Colon (tissue), 2 donors: Measurements from ENCODE around the gene PSG7.
"Not testable (repeated sequence)": the region's sequence is repeated elsewhere in the genome, so short reads cannot be mapped to it uniquely, and the experiment has no call there.

Source experiments
- FAIRE-seq: peaks from 2 replicates; lab custom pipeline; 2012; peaks lifted over from hg19 to GRCh38; lab: Jason Lieb, UNC
- donor health status: control.
- donor health status: control.

The PSG7 gene

GRCh38 chr19:42913516-42913915, 23.5 kb downstream of the PSG7 start:
- not testable (repeated sequence) for FAIRE-seq

DNA sequence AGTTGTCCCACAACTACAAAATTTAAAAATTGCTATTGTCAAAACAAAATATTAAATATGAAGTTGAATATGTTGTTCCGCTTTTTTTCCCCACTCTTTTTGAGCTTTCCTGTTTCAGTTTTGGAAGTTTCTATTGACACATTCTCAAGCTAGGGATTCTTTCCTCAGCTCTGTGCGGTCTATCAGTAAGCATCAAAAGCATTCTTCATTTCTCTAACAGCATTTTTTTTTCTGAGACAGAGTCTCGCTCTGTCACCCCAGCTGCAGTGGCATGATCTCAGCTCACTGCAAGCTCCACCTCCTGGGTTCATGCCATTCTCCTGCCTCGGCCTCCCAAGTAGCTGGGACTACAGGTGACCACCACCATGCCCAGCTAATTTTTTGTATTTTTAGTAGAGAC, 24.1 kb downstream of the PSG7 start:
- FAIRE-seq, result not testable (repeated sequence)

- not testable (repeated sequence) for FAIRE-seq
These were observed 25.3 kb downstream of the PSG7 start for GRCh38 chr19:42911731-42912130.

DNA sequence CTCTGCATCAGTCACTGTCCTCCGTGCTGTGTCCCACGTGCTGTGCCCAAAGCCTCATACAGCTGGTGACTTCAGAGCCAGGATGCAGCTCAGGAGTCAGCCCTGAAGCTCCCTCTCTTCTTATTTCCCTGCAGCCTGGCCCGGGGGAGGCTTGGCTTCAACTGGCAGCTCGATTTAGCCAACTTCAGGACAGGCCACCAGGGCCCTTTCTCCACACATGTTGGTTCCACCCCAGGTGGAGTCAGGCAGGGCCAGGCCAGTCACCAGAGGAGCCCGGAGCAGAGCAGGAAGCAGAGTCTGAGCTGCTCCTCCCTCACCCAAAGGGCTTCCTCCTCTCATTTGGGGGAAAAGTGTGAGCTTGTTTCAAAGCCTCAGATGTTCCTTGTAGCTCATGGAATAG, 30.8 kb downstream of the PSG7 start:
- FAIRE-seq, result not testable (repeated sequence)

GRCh38 chr19:42900561-42900960, 36.4 kb downstream of the PSG7 start:
- not testable (repeated sequence) for FAIRE-seq

GRCh38 chr19:42899674-42900073, 37.3 kb downstream of the PSG7 start:
- FAIRE-seq, result not testable (repeated sequence)

DNA sequence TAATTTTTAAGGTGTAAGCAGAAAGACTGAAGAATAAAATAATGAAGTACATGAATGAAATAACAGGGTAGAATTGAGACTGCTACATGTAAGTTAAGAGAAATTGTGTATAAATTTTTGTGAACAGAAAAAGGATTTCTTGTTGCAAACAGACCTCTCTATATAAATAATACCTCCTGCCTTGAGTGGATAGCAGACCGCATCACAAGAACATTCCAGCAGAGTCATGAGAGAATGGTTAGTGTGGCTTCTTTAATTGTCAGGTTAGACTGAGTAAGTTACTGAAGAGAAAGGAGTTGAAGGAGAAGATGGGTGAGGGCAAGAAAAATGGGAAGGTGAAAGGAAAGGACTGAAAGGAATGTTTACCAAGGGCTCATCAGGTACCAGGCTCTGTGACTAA, 37.9 kb downstream of the PSG7 start:
- not testable (repeated sequence) for FAIRE-seq

GRCh38 chr19:42898656-42899055, 38.4 kb downstream of the PSG7 start:
- not testable (repeated sequence) for FAIRE-seq

DNA sequence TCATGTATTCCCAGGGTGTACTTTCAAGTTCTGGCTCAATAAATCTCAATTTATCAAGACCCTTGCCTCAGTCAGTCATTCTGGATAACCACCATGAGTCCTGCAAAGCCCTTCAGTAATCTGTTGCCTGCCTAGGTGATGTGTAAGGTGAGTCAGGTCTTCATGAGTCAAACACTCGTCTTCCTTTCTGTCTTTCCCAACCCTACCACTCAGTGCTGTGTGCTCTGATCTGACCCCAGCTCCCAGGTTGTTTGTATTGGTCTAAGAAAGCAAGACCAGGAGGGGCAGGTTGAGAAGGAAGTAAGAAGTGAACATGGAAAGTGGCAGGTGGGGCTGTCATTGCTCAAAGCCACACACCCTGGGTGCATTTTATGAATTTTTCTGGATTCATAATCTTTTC, 39.3 kb downstream of the PSG7 start:
- FAIRE-seq, result not testable (repeated sequence)

DNA sequence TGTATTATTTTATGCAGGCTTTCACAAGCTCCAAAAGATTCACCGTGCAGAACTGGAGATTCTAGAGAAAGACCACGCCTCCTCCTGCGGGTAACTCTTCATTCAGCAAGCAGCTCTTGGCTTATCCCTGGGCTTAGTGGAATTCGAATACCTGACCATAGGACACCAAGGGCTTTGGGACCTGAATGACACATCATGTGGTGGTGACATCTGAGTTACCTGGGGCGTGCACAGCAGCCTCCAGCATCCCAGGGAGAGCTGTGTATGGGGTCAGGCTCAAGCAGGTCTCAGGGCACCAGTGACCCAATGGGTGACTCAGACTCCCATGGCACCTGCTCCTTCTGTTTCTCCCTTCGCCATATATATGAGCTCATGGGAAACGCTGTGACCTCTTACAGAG, 46.6 kb downstream of the PSG7 start:
- FAIRE-seq, result not testable (repeated sequence)

DNA sequence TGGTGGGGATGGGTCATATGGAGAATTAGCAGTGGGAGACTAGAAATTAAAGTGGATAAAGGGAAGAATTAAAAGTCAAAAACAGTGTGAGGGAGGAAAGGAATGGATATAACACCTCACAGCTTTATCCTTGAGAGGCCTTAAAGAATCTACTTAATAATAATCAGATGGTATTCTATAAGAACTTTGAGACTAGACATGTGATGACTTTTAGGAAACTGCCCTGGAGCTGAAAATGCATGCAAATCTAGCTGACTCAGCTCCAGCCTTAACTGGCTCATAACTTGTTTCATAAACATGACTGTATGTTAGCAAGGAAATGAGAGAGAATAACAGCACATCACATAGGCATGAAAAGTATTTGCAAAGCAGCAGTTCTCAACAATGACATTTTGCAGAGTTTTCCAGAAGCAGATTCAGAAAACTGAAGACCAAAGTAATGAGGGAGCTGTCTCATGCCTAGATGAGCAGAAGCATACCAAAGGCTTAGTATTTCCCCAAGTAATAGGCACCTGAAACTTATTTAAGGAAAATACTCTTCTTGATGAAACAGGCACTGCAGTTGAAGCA, 49.0 kb downstream of the PSG7 start:
- not testable (repeated sequence) for FAIRE-seq

- FAIRE-seq, result not testable (repeated sequence)
These were observed 54.3 kb downstream of the PSG7 start for GRCh38 chr19:42882730-42883129.

DNA sequence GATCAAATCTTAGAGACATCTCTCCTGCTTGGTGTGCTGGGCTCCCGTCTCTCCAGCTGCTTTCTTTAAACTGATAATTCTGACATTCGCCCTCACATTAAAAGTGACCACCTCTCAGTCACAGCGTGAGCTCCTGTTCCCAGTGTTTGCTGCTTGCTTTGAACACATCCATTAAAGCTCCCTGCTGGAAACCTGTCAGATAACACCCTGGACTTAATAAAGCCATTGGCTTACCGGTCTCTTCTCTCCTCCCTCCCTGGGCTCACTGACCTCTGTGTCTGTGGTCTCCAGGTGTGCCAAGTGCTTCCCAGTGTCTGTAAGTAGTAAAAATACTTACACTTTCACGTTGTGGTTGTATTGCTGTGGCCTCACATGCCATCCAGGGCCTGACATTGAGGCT, 55.0 kb downstream of the PSG7 start:
- FAIRE-seq, result not testable (repeated sequence)

GRCh38 chr19:42881279-42881678, 55.7 kb downstream of the PSG7 start:
- not testable (repeated sequence) for FAIRE-seq

GRCh38 chr19:42880621-42881020, 56.4 kb downstream of the PSG7 start:
- not testable (repeated sequence) for FAIRE-seq

- FAIRE-seq, result no peak
These were observed 57.4 kb downstream of the PSG7 start, which contains the start of gene PSG1 for GRCh38 chr19:42879613-42880012. Gene PSG1 (minus strand): TSS chr19:42879713. CDS start chr19:42879581, 132 bp downstream.

DNA sequence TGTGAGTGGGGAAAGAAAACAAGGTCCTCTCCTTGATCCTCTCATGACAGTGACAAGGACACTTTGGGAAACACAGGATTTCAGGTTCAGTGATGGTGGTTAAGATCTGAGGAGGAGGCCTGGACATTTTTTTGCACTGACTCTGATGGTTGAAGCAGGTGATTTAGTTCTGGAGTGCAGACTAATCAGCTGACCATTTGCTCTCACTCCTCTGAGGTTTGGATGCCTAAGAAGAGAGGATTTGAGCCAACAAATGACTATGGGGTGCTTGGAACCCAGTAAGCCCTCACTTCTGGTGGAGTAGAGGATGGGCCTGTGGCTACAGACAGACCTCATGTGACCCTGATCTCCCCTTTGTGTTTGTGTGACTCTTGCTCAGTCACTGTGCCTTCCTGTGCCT, 60.4 kb downstream of the PSG7 start:
- not testable (repeated sequence) for FAIRE-seq

- not testable (repeated sequence) for FAIRE-seq
These were observed 61.1 kb downstream of the PSG7 start for GRCh38 chr19:42875881-42876280.

- not testable (repeated sequence) for FAIRE-seq
These were observed 61.9 kb downstream of the PSG7 start for GRCh38 chr19:42874901-42875813.

GRCh38 chr19:42874136-42874535, 62.9 kb downstream of the PSG7 start:
- not testable (repeated sequence) for FAIRE-seq
